H1 (cell line): ENCODE data around the gene NBEA. TPM values are rescaled to one million over a fixed set of nuclear protein-coding genes. Genes with fewer than 3 reads are reported as not detected.
A peak's percentile ranks its signal among the peaks of the same experiment; 100 is the strongest.

Source experiments
- CTCF ChIA-PET: fragments of 300-600 bp; sonication (Branson Sonifier 250); formaldehyde crosslinking; loops from one replicate; lab custom pipeline; 2021; ENCODE audit not compliant: partially characterized antibody; lab: Charles Lee
- POLR2A ChIA-PET: fragments of 300-600 bp; sonication (Branson Sonifier 250); formaldehyde crosslinking; loops from one replicate; lab custom pipeline; 2021; ENCODE audit warnings: inconsistent platforms; ENCODE audit not compliant: partially characterized antibody; lab: Charles Lee
- DNase-seq, 2 experiments: peaks; one replicate each; pipeline versions ENCODE4 v3.0.0 to v3.0.0-alpha.2; 2010 to 2022; ENCODE audit warnings: low spot score in 2 of 2, low read depth in 1 of 2, mixed read lengths in 1 of 2
- FAIRE-seq: peaks from 2 replicates; lab custom pipeline; 2011; peaks lifted over from hg19 to GRCh38; lab: Jason Lieb, UNC
- H2AFZ ChIP-seq: 2 replicates; pipeline ENCODE4 v1.8.1; 2012; ENCODE audit warnings: low read length, inconsistent platforms
- H2AK5ac ChIP-seq: 2 replicates; pipeline ENCODE4 v1.6.1; 2013; ENCODE audit warnings: low read depth, low read length
- H2BK120ac ChIP-seq: replicated peaks from 2 replicates; pipeline ENCODE3; 2013; ENCODE audit warnings: low read depth, low read length, inconsistent platforms
- H2BK12ac ChIP-seq: 2 replicates; pipeline ENCODE4 v1.6.1; 2013; ENCODE audit warnings: low read depth, low read length
- H2BK15ac ChIP-seq: 2 replicates; pipeline ENCODE4 v1.6.1; 2013; ENCODE audit warnings: low read length
- H2BK20ac ChIP-seq: 2 replicates; pipeline ENCODE4 v1.6.1; 2013; ENCODE audit warnings: low read length
- H2BK5ac ChIP-seq: 2 replicates; pipeline ENCODE4 v1.6.1; 2013; ENCODE audit warnings: low read depth, low read length
- H3K14ac ChIP-seq: 2 replicates; pipeline ENCODE4 v1.6.1; 2013; ENCODE audit warnings: inconsistent platforms; ENCODE audit not compliant: insufficient read length
- H3K18ac ChIP-seq: 2 replicates; pipeline ENCODE4 v1.6.1; 2013; ENCODE audit warnings: low read length; ENCODE audit errors: extremely low read depth
- H3K23ac ChIP-seq: 2 replicates; pipeline ENCODE4 v1.6.1; 2013; ENCODE audit warnings: inconsistent platforms; ENCODE audit not compliant: insufficient read length
- H3K23me2 ChIP-seq: 2 replicates; pipeline ENCODE4 v1.6.1; 2013; ENCODE audit warnings: low read depth, low read length
- H3K27ac ChIP-seq: 2 replicates; pipeline ENCODE4 v1.6.1; 2011; ENCODE audit warnings: low read depth, low read length, inconsistent platforms
- H3K27me3 ChIP-seq, 4 experiments: replicated peaks in 1 of 4; 1 replicate in 1 of 4; 2 replicates in 3 of 4; pipeline versions ENCODE4 v1.6.1 to v1.8.1; 2011 to 2013; ENCODE audit warnings: low read length in 3 of 4, mild to moderate bottlenecking in 3 of 4, inconsistent platforms in 2 of 4, mixed read lengths in 2 of 4, moderate library complexity in 1 of 4; ENCODE audit not compliant: control insufficient read depth in 3 of 4, insufficient read depth in 3 of 4; ENCODE audit errors: extremely low read depth in 1 of 4
- H3K36me3 ChIP-seq, 4 experiments: 2 replicates each; pipeline versions ENCODE4 v1.6.1 to v1.8.1; 2011 to 2013; ENCODE audit warnings: mild to moderate bottlenecking in 4 of 4, low read length in 3 of 4, moderate library complexity in 2 of 4, control low read depth in 1 of 4, inconsistent platforms in 1 of 4; ENCODE audit not compliant: insufficient read depth in 4 of 4, control insufficient read depth in 2 of 4
- H3K4ac ChIP-seq: replicated peaks from 2 replicates; pipeline ENCODE3; 2013; ENCODE audit warnings: low read length, low read depth, mixed read lengths, inconsistent platforms; ENCODE audit not compliant: insufficient read length
- H3K4me1 ChIP-seq, 4 experiments: replicated peaks in 1 of 4; 1 replicate in 1 of 4; 2 replicates in 3 of 4; pipeline versions ENCODE4 v1.6.1 to v1.8.1; 2011 to 2013; ENCODE audit warnings: low read length in 3 of 4, inconsistent platforms in 2 of 4, mixed read lengths in 1 of 4; ENCODE audit not compliant: insufficient read depth in 4 of 4, control insufficient read depth in 3 of 4
- H3K4me2 ChIP-seq, 2 experiments: 2 replicates each; pipeline versions ENCODE4 v1.6.1 to v1.8.1; 2011 to 2013; ENCODE audit warnings: low read depth in 2 of 2, low read length in 2 of 2, control low read depth in 1 of 2, inconsistent platforms in 1 of 2, mild to moderate bottlenecking in 1 of 2; ENCODE audit not compliant: insufficient read depth in 1 of 2
- H3K4me3 ChIP-seq, 4 experiments: fragments of 200-600, 300-600 bp in 1 of 4; sonication (generic), shearing (Covaris generic), sonication (Bioruptor Twin) in 1 of 4; 2 replicates each; pipeline versions ENCODE4 v1.5.1 to v1.8.1; 2011 to 2016; ENCODE audit warnings: low read length in 4 of 4, low read depth in 3 of 4, control low read depth in 2 of 4, inconsistent platforms in 2 of 4, mild to moderate bottlenecking in 2 of 4, mixed read lengths in 1 of 4, moderate library complexity in 1 of 4; ENCODE audit not compliant: insufficient read depth in 2 of 4; ENCODE audit errors: extremely low read depth in 1 of 4
- H3K56ac ChIP-seq: replicated peaks from 2 replicates; pipeline ENCODE3; 2013; ENCODE audit warnings: low read depth, mild to moderate bottlenecking, mixed read lengths, low read length, inconsistent platforms; ENCODE audit not compliant: insufficient read length
- H3K79me1 ChIP-seq: 2 replicates; pipeline ENCODE4 v1.6.1; 2013; ENCODE audit warnings: low read depth, low read length, control low read depth
- H3K79me2 ChIP-seq, 2 experiments: 2 replicates each; pipeline versions ENCODE4 v1.6.1 to v1.8.1; 2012 to 2013; ENCODE audit warnings: low read length in 2 of 2, mild to moderate bottlenecking in 2 of 2, inconsistent platforms in 1 of 2; ENCODE audit not compliant: insufficient read depth in 2 of 2, control insufficient read depth in 1 of 2
- H3K9ac ChIP-seq, 4 experiments: replicated peaks in 1 of 4; 1 replicate in 1 of 4; 2 replicates in 3 of 4; pipeline versions ENCODE4 v1.6.1 to v1.8.1; 2011 to 2013; ENCODE audit warnings: low read depth in 3 of 4, low read length in 3 of 4, control low read depth in 2 of 4, mild to moderate bottlenecking in 2 of 4, moderate library complexity in 2 of 4, inconsistent platforms in 1 of 4; ENCODE audit errors: extremely low read depth in 1 of 4
- H3K9me3 ChIP-seq, 2 experiments: 2 replicates each; pipeline versions ENCODE4 v1.6.1 to v1.8.1; 2012 to 2013; ENCODE audit warnings: mild to moderate bottlenecking in 2 of 2, moderate library complexity in 2 of 2, control low read depth in 1 of 2, inconsistent platforms in 1 of 2, low read depth in 1 of 2, low read length in 1 of 2, mixed read lengths in 1 of 2; ENCODE audit not compliant: insufficient read depth in 2 of 2
- H4K20me1 ChIP-seq, 2 experiments: replicated peaks in 1 of 2; 2 replicates each; pipeline versions ENCODE3 to v1.8.1; 2011 to 2013; ENCODE audit warnings: inconsistent platforms in 2 of 2, low read length in 2 of 2, mild to moderate bottlenecking in 1 of 2; ENCODE audit not compliant: insufficient read depth in 2 of 2, control insufficient read depth in 1 of 2
- H4K5ac ChIP-seq: 2 replicates; pipeline ENCODE4 v1.6.1; 2013; ENCODE audit warnings: low read length, low read depth, mixed read lengths, inconsistent platforms; ENCODE audit not compliant: insufficient read length
- H4K8ac ChIP-seq: 2 replicates; pipeline ENCODE4 v1.8.0; 2013; ENCODE audit warnings: mild to moderate bottlenecking, moderate library complexity, low read length, inconsistent platforms; ENCODE audit not compliant: insufficient read depth; ENCODE audit errors: extremely low read depth
- H4K91ac ChIP-seq: replicated peaks from 2 replicates; pipeline ENCODE3; 2013; ENCODE audit warnings: low read length, mixed read lengths, inconsistent platforms; ENCODE audit not compliant: insufficient read length
- ASH2L ChIP-seq: fragments of 200-600, 300-600 bp; sonication (generic); IDR thresholded peaks from one replicate; pipeline ENCODE4 v1.7.1; 2017; ENCODE audit warnings: low read length
- BRCA1 ChIP-seq: IDR thresholded peaks from 2 replicates; pipeline ENCODE4 v1.6.1; 2012; ENCODE audit warnings: low read depth, low read length, improper control_type of control experiment
- JUND ChIP-seq: IDR thresholded peaks from 2 replicates; pipeline ENCODE4 v1.6.1; 2011; ENCODE audit warnings: mild to moderate bottlenecking, improper control_type of control experiment, low read length
- RAD21 ChIP-seq, 2 experiments: IDR thresholded peaks in 1 of 2; conservative IDR thresholded peaks in 1 of 2; 2 replicates each; pipeline ENCODE4 v1.6.1; 2011; ENCODE audit warnings: low read depth in 2 of 2, low read length in 2 of 2, improper control_type of control experiment in 1 of 2, inconsistent platforms in 1 of 2, mild to moderate bottlenecking in 1 of 2, moderate library complexity in 1 of 2
- RBBP5 ChIP-seq: IDR thresholded peaks from 2 replicates; pipeline ENCODE4 v1.7.1; 2012; ENCODE audit warnings: low read depth, mild to moderate bottlenecking, inconsistent platforms, low read length, moderate library complexity, borderline replicate concordance
- RFX5 ChIP-seq: IDR thresholded peaks from 2 replicates; pipeline ENCODE4 v1.6.1; 2011; ENCODE audit warnings: low read depth, low read length, improper control_type of control experiment, borderline replicate concordance
- SIN3A ChIP-seq, 2 experiments: IDR thresholded peaks in 1 of 2; conservative IDR thresholded peaks in 1 of 2; 2 replicates each; pipeline ENCODE4 v1.6.1; 2011 to 2012; ENCODE audit warnings: low read length in 2 of 2, improper control_type of control experiment in 1 of 2, low read depth in 1 of 2, mild to moderate bottlenecking in 1 of 2
- SIRT6 ChIP-seq: IDR thresholded peaks from one replicate; pipeline ENCODE4 v1.7.1; 2012; ENCODE audit warnings: low read length, inconsistent platforms
- SP2 ChIP-seq: IDR thresholded peaks from 2 replicates; pipeline ENCODE4 v1.6.1; 2012; ENCODE audit warnings: mild to moderate bottlenecking, low read length, inconsistent platforms
- TEAD4 ChIP-seq: IDR thresholded peaks from 2 replicates; pipeline ENCODE4 v1.6.1; 2012; ENCODE audit warnings: low read depth, low read length, inconsistent platforms, mixed read lengths
- WGBS, 2 experiments: shearing (Covaris generic) in 1 of 2; methylation state at CpG; one replicate each; pipeline versions ENCODE4 v1.1.6 to v1.1.7; 2013 to 2015; ENCODE audit warnings: low lambda C conversion rate in 2 of 2, mixed read lengths in 2 of 2, inconsistent platforms in 1 of 2, low coverage in 1 of 2, missing lambda C conversion rate in 1 of 2; ENCODE audit not compliant: insufficient replicate concordance in 2 of 2, insufficient coverage in 1 of 2, insufficient read length in 1 of 2; ENCODE audit errors: extremely low coverage in 1 of 2, missing lambda C conversion rate in 1 of 2; 5-methylcytosine and 5-hydroxymethylcytosine counted together
- polyA plus RNA-seq, 7 experiments: library from polyadenylated mRNA; depleted of rRNA in 3 of 7; stranded (reverse) in 5 of 7; unstranded in 2 of 7; fragments of >200 nt in 5 of 7; fragments of 200-250 nt in 2 of 7; gene quantifications; 1 replicate in 5 of 7; 2 replicates in 1 of 7; 4 replicates in 1 of 7; pipeline versions ENCODE4 v1.2.1 to v1.2.3, GENCODE V29; 2011 to 2013; ENCODE audit warnings: missing spikeins in 2 of 7, mixed read lengths in 2 of 7
- total RNA-seq: library from RNA; stranded (reverse); fragmentation: NEBNext Ultra II Directional; extraction: Animal tissue kit (Norgen Biotek cat#: 25700); gene quantifications from 2 replicates; pipeline ENCODE4 v1.2.1, GENCODE V29; 2021

Gene NBEA
- total and polyA plus RNA-seq, 2 of the 8 experiments (the other 6 are each of a cell fraction or from before 2014, with no cell fraction given): 14.2 to 21.5 TPM

GRCh38 chr13:35690581-35691207 is 748.6 kb downstream of the NBEA start:
- WGBS, 2 experiments: 91% methylated on average over 8 of the region's 8 CpGs; no CpG with 5 or more reads in 1 of the 2 experiments
- Histone ChIP-seq H2BK20ac (no peak overlapping the region), H3K14ac (no peak overlapping the region), H4K91ac (no peak overlapping the region), H3K23ac (no peak overlapping the region), H3K9ac (no peak overlapping the region), H2BK5ac (no peak overlapping the region), H3K56ac (no peak overlapping the region), H3K27ac (no peak overlapping the region), H3K18ac (no peak overlapping the region), H2BK15ac (no peak overlapping the region), H3K23me2 (no peaks in the 10 kb centered on the region), H3K9me3 (no peaks in the 10 kb centered on the region), H3K79me1 (no peaks in the 10 kb centered on the region), H3K4me1 (no peaks in the 10 kb centered on the region), H4K20me1 (no peaks in the 10 kb centered on the region), H3K4ac (no peak overlapping the region), H3K36me3 (no peaks in the 10 kb centered on the region), H2BK120ac (no peak overlapping the region), H2AK5ac (no peak overlapping the region), H3K27me3 (peaks cover 0 to 2% (median 0%) of the 10 kb centered on the region in 4 experiments; a peak in 1 of 7 replicates), H2BK12ac (no peak overlapping the region), H2AFZ (peak overlapping the region; percentile 33; the same call in 1 of the 2 replicates), H4K8ac (no peak overlapping the region), H4K5ac (no peak overlapping the region), H3K4me3 (no peak overlapping the region), H3K4me2 (no peak overlapping the region), H3K79me2 (no peaks in the 10 kb centered on the region)
- TF ChIP-seq SIN3A (conservative IDR thresholded peaks at IDR 0.05 in 1 of 2, IDR thresholded peaks at IDR 0.05 in 1 of 2; ENCODE audit: low read depth in 1 of 2, low read length in 2 of 2) (no peak), BRCA1 (no peak), RBBP5 (no peak), TEAD4 (no peak), RFX5 (no peak), SP2 (no peak), JUND (no peak), RAD21 (IDR thresholded peaks at IDR 0.05 in 1 of 2, conservative IDR thresholded peaks at IDR 0.05 in 1 of 2; ENCODE audit: low read depth in 2 of 2, low read length in 2 of 2) (no peak), ASH2L (no peak), SIRT6 (no peak)
- ChIA-PET CTCF (interaction anchor here (1.1 kb wide), 1 partner anchor 15 kb away, joined by 3 read pairs; no protein-coding TSS in a partner anchor), POLR2A (no interaction called here)
- DNase-seq (no peak), FAIRE-seq (no peak)
